HCT116 (cell line): ENCODE results near the gene SPIN2A.

ENCODE experiments used
- CEBPB ChIP-seq: IDR thresholded peaks from 2 replicates; pipeline ENCODE4 v1.6.1; 2012; ENCODE audit warnings: low read depth
- POLR2A ChIP-seq: IDR thresholded peaks from 2 replicates; pipeline ENCODE4 v1.7.0; 2011; ENCODE audit warnings: borderline replicate concordance; ENCODE audit not compliant: insufficient read depth, insufficient read length; ENCODE audit errors: extremely low read depth
- POLR2AphosphoS5 ChIP-seq: IDR thresholded peaks from 2 replicates; pipeline ENCODE4 v1.6.1; 2011; ENCODE audit warnings: mild to moderate bottlenecking, low read depth, low read length, moderate library complexity
- RAD21 ChIP-seq: IDR thresholded peaks from 2 replicates; pipeline ENCODE4 v1.6.1; 2012; ENCODE audit warnings: low read depth, mild to moderate bottlenecking
- TCF7L2 ChIP-seq: IDR thresholded peaks from 2 replicates; pipeline ENCODE4 v1.7.0; 2011; ENCODE audit warnings: borderline replicate concordance, inconsistent platforms; ENCODE audit not compliant: insufficient read depth, insufficient read length; ENCODE audit errors: extremely low read depth
- YY1 ChIP-seq: IDR thresholded peaks from 2 replicates; pipeline ENCODE4 v1.6.1; 2011; ENCODE audit warnings: low read length, low read depth, moderate library complexity, mild to moderate bottlenecking; ENCODE audit not compliant: insufficient replicate concordance; ENCODE audit errors: extremely low read depth
- ZNF274 ChIP-seq: fragments of 200-500 bp; sonication (Bioruptor generic); IDR thresholded peaks from 2 replicates; pipeline ENCODE4 v1.6.1; 2014; ENCODE audit warnings: mild to moderate bottlenecking, low read depth, low read length, inconsistent platforms
- TF ChIP-seq, protein P1 (sequence below), 3 experiments: fragments of 200-600 bp in 1 of 3; sonication (generic) in 1 of 3; IDR thresholded peaks in 2 of 3; conservative IDR thresholded peaks in 1 of 3; 2 replicates each; pipeline ENCODE4 v1.5.1; 2012 to 2017; ENCODE audit warnings: low read depth in 2 of 3, low read length in 2 of 3, antibody characterized with exemption in 1 of 3, borderline replicate concordance in 1 of 3, control low read depth in 1 of 3, mild to moderate bottlenecking in 1 of 3, mixed read lengths in 1 of 3, mixed run types in 1 of 3, moderate library complexity in 1 of 3; ENCODE audit not compliant: insufficient read depth in 1 of 3

DNA sequence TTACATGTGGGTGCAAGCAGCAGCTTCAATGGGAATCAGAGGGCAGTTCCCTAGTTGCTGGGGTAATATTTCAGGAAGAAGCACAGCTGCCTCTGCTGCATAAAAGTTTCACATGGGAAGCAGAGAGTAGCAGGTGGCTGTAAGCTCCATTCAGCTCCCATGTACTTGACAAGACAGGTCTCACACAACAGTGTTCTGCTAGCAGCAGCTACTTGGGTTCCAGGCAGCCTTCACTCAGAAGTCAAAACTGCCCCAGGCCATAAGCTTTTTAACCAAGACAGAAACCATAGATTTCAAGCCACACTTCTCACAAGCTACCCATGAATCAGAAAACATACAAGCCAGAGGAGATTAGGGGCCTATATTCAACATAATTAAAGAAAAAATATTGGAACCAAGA lies 41.4 kb upstream of the SPIN2A start:
- TF ChIP-seq, protein P1, sequence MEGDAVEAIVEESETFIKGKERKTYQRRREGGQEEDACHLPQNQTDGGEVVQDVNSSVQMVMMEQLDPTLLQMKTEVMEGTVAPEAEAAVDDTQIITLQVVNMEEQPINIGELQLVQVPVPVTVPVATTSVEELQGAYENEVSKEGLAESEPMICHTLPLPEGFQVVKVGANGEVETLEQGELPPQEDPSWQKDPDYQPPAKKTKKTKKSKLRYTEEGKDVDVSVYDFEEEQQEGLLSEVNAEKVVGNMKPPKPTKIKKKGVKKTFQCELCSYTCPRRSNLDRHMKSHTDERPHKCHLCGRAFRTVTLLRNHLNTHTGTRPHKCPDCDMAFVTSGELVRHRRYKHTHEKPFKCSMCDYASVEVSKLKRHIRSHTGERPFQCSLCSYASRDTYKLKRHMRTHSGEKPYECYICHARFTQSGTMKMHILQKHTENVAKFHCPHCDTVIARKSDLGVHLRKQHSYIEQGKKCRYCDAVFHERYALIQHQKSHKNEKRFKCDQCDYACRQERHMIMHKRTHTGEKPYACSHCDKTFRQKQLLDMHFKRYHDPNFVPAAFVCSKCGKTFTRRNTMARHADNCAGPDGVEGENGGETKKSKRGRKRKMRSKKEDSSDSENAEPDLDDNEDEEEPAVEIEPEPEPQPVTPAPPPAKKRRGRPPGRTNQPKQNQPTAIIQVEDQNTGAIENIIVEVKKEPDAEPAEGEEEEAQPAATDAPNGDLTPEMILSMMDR (IDR thresholded peaks at IDR 0.05 in 2 of 3, conservative IDR thresholded peaks at IDR 0.05 in 1 of 3; ENCODE audit: borderline replicate concordance in 1 of 3, insufficient read depth in 1 of 3, low read depth in 2 of 3, low read length in 2 of 3): no peak
- TF ChIP-seq YY1: no peak
- TF ChIP-seq POLR2AphosphoS5: no peak
- no peak for TF ChIP-seq POLR2A
- TF ChIP-seq ZNF274: no peak
- TF ChIP-seq CEBPB: no peak
- TF ChIP-seq RAD21: no peak
- no peak for TF ChIP-seq TCF7L2
